ENCODE measurements around the gene ACOT7. TPM values are rescaled to one million over a fixed set of nuclear protein-coding genes. Genes with fewer than 3 reads are reported as not detected.

Gene ACOT7

Small RNAs within 50 kb of the gene (microRNA-seq; reads per million reads assigned to microRNA genes)
- not detected for gene MIR4252

Data from HL-60 (cell line).